Neural progenitor cell (in vitro differentiated cells): Measurements from ENCODE around the gene KRT5. TPM values are rescaled to one million over a fixed set of nuclear protein-coding genes. Genes with fewer than 3 reads are reported as not detected.
"Not testable (repeated sequence)": the region's sequence is repeated elsewhere in the genome, so short reads cannot be mapped to it uniquely, and the experiment has no call there.

ENCODE experiments used
- DNase-seq: peaks from one replicate; pipeline ENCODE4 v3.0.0-alpha.2; 2016; ENCODE audit warnings: low spot score
- H2AFZ ChIP-seq: fragments of 200-600 bp; sonication (generic); replicated peaks from 2 replicates; pipeline ENCODE4 v1.6.1; 2016; ENCODE audit warnings: antibody characterized with exemption
- H3F3A ChIP-seq: fragments of 200-600 bp; sonication (generic); 2 replicates; pipeline ENCODE4 v1.6.1; 2016; ENCODE audit warnings: antibody characterized with exemption, low read depth
- H3K27ac ChIP-seq: fragments of 200-600 bp; sonication (generic); 2 replicates; pipeline ENCODE4 v1.5.1; 2016; ENCODE audit warnings: mild to moderate bottlenecking
- H3K27me3 ChIP-seq: fragments of 200-600 bp; sonication (generic); 2 replicates; pipeline ENCODE4 v1.6.1; 2016; ENCODE audit warnings: mild to moderate bottlenecking, moderate library complexity
- H3K36me3 ChIP-seq: fragments of 200-600 bp; sonication (generic); 2 replicates; pipeline ENCODE4 v1.5.1; 2016
- H3K4me1 ChIP-seq: fragments of 200-600 bp; sonication (generic); 2 replicates; pipeline ENCODE4 v1.6.1; 2016; ENCODE audit warnings: mixed run types
- H3K4me2 ChIP-seq: fragments of 200-600 bp; sonication (generic); 2 replicates; pipeline ENCODE4 v1.6.1; 2016
- H3K4me3 ChIP-seq: fragments of 200-600 bp; sonication (generic); 2 replicates; pipeline ENCODE4 v1.5.1; 2016
- H3K79me2 ChIP-seq: fragments of 200-600 bp; sonication (generic); 2 replicates; pipeline ENCODE4 v1.6.1; 2016; ENCODE audit warnings: low read depth
- H3K9ac ChIP-seq: fragments of 200-600 bp; sonication (generic); 2 replicates; pipeline ENCODE4 v1.6.1; 2016
- H3K9me3 ChIP-seq: fragments of 200-600 bp; sonication (generic); 2 replicates; pipeline ENCODE4 v1.5.1; 2016; ENCODE audit warnings: low read depth
- H4K20me1 ChIP-seq: fragments of 200-600 bp; sonication (generic); 2 replicates; pipeline ENCODE4 v1.6.1; 2016; ENCODE audit warnings: low read depth
- H3K27ac Mint-ChIP-seq: 3 replicates; pipeline ENCODE4 v1.8.0; 2021; ENCODE audit warnings: mixed read lengths
- H3K27me3 Mint-ChIP-seq: 2 replicates; pipeline ENCODE4 v1.8.0; 2022; ENCODE audit warnings: low read depth, mild to moderate bottlenecking, inconsistent platforms, moderate library complexity, mixed read lengths; ENCODE audit not compliant: insufficient read depth
- H3K36me3 Mint-ChIP-seq: 3 replicates; pipeline ENCODE4 v1.8.0; 2021; ENCODE audit warnings: mixed read lengths
- H3K4me1 Mint-ChIP-seq: 3 replicates; pipeline ENCODE4 v1.8.0; 2021; ENCODE audit warnings: mixed read lengths
- H3K4me3 Mint-ChIP-seq: 3 replicates; pipeline ENCODE4 v1.8.0; 2021; ENCODE audit warnings: mild to moderate bottlenecking, moderate library complexity, mixed read lengths
- H3K9me3 Mint-ChIP-seq: 3 replicates; pipeline ENCODE4 v1.8.0; 2020; ENCODE audit warnings: mixed read lengths
- EZH2 ChIP-seq: fragments of 200-600 bp; sonication (generic); IDR thresholded peaks from 2 replicates; pipeline ENCODE4 v1.6.1; 2017; ENCODE audit warnings: antibody characterized with exemption, mild to moderate bottlenecking, moderate library complexity
- EZH2phosphoT487 ChIP-seq: fragments of 200-600 bp; sonication (generic); IDR thresholded peaks from 2 replicates; pipeline ENCODE4 v1.6.1; 2017; ENCODE audit warnings: antibody characterized with exemption
- total RNA-seq: library from RNA; depleted of rRNA; stranded (reverse); fragments of >200 nt; gene quantifications from 2 replicates; pipeline ENCODE4 v1.2.3, GENCODE V29; 2015; ENCODE audit warnings: low replicate concordance
- TF ChIP-seq, protein P1 (sequence below): fragments of 200-600 bp; sonication (generic); IDR thresholded peaks from 2 replicates; pipeline ENCODE4 v1.5.1; 2017; ENCODE audit warnings: antibody characterized with exemption, mild to moderate bottlenecking

Gene KRT5
- total RNA-seq, 1 donor from 2014 or later, result not detected

- Mint-ChIP-seq H3K9me3 (peaks cover 3% of the 10 kb centered on the region), H3K4me1 (no peaks in the 10 kb centered on the region), H3K4me3 (no peak overlapping the region), H3K36me3 (no peaks in the 10 kb centered on the region), H3K27ac (no peak overlapping the region), H3K27me3 (no peaks in the 10 kb centered on the region)
- Histone ChIP-seq H2AFZ (no peak overlapping the region), H3K36me3 (peaks cover 4% of the 10 kb centered on the region), H3K27me3 (peaks cover 4% of the 10 kb centered on the region), H3K79me2 (no peaks in the 10 kb centered on the region), H4K20me1 (no peaks in the 10 kb centered on the region), H3K4me1 (no peaks in the 10 kb centered on the region), H3K9ac (no peak overlapping the region), H3F3A (no peaks in the 10 kb centered on the region), H3K9me3 (no peaks in the 10 kb centered on the region), H3K4me2 (no peak overlapping the region), H3K4me3 (no peak overlapping the region), H3K27ac (no peak overlapping the region)
- no peak for DNase-seq
- TF ChIP-seq EZH2phosphoT487, result no peak
- TF ChIP-seq, protein P1, sequence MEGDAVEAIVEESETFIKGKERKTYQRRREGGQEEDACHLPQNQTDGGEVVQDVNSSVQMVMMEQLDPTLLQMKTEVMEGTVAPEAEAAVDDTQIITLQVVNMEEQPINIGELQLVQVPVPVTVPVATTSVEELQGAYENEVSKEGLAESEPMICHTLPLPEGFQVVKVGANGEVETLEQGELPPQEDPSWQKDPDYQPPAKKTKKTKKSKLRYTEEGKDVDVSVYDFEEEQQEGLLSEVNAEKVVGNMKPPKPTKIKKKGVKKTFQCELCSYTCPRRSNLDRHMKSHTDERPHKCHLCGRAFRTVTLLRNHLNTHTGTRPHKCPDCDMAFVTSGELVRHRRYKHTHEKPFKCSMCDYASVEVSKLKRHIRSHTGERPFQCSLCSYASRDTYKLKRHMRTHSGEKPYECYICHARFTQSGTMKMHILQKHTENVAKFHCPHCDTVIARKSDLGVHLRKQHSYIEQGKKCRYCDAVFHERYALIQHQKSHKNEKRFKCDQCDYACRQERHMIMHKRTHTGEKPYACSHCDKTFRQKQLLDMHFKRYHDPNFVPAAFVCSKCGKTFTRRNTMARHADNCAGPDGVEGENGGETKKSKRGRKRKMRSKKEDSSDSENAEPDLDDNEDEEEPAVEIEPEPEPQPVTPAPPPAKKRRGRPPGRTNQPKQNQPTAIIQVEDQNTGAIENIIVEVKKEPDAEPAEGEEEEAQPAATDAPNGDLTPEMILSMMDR, result no peak
- no peak for TF ChIP-seq EZH2
Observed at GRCh38 chr12:52488736-52489135, 31.5 kb downstream of the KRT5 start.

DNA sequence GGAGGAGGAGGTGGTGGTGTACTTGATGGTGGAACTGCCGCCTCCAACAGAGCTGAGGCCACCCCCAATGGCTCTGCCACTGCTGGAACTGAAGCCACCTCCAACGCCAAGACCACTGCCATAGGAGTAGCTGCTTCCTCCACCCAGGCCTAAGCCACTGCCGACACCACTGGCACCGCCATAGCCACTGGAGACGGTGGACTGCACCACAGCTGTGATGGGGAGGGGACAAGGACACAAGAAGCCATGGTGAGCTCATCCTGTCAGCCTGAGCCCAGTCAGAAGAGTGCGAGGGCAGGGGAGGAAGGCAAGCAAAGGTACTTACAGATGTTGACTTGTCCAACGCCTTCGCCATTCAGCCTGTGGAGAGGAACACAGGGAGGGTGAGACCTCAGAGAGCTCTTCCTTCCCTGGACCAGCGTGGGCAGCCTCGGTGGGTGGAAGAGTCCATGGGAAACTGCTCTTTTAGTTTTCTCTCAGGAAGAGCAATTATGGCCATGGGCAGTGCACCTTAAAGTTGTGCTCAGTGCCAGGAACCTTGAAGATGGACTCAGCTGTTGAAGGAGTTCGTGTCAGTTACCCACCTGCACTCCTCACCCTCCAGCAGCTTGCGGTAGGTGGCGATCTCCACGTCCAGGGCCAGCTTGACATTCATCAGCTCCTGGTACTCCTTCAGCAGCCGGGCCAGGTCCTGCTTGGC lies 32.3 kb downstream of the KRT5 start:
- H3K27ac ChIP-seq, H2AFZ ChIP-seq: not testable (repeated sequence)

DNA sequence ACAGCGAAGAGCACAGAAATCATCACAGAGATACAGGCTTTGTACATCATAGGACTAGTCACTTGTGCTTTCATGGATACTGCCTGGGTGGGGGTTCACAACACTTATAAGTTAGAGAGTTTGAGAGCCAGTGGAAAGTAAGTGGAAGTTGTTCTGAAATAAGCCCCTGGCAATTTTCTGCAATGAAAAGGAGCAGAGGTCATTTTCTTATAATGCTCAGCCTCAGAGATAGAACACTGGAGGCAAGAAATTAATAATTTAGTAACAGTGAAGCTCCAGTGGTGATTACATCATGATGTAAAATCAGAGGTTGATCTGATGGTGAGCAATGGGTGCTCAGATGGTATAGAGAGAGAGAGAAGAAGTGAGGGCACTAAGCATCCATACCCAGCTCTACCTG lies 33.0 kb downstream of the KRT5 start:
- Mint-ChIP-seq H3K4me3 (no peak overlapping the region), H3K27ac (no peak overlapping the region), H3K36me3 (no peaks in the 10 kb centered on the region), H3K9me3 (peaks cover 3% of the 10 kb centered on the region), H3K27me3 (no peaks in the 10 kb centered on the region), H3K4me1 (no peaks in the 10 kb centered on the region)
- Histone ChIP-seq H2AFZ (no peak overlapping the region), H3K9ac (no peak overlapping the region), H3K36me3 (peaks cover 4% of the 10 kb centered on the region), H3K9me3 (no peaks in the 10 kb centered on the region), H3K4me3 (no peak overlapping the region), H3K79me2 (no peaks in the 10 kb centered on the region), H3K4me2 (no peak overlapping the region), H3K27me3 (peaks cover 4% of the 10 kb centered on the region), H3K27ac (no peak overlapping the region), H3F3A (no peaks in the 10 kb centered on the region), H3K4me1 (no peaks in the 10 kb centered on the region), H4K20me1 (no peaks in the 10 kb centered on the region)
- DNase-seq, result no peak
- TF ChIP-seq, protein P1, result no peak
- TF ChIP-seq EZH2phosphoT487, result no peak
- TF ChIP-seq EZH2, result no peak

More for the DNA sequence above, 32.3 kb downstream of the KRT5 start:
- not testable (repeated sequence) for H3K27me3 ChIP-seq, H3K9me3 Mint-ChIP-seq, H4K20me1 ChIP-seq, H3K4me2 ChIP-seq, H3K36me3 Mint-ChIP-seq, H3F3A ChIP-seq, H3K27me3 Mint-ChIP-seq, H3K4me1 Mint-ChIP-seq, H3K79me2 ChIP-seq, H3K4me1 ChIP-seq, H3K9ac ChIP-seq, H3K9me3 ChIP-seq, H3K4me3 ChIP-seq, DNase-seq, H3K4me3 Mint-ChIP-seq, H3K27ac Mint-ChIP-seq, H3K36me3 ChIP-seq

DNA sequence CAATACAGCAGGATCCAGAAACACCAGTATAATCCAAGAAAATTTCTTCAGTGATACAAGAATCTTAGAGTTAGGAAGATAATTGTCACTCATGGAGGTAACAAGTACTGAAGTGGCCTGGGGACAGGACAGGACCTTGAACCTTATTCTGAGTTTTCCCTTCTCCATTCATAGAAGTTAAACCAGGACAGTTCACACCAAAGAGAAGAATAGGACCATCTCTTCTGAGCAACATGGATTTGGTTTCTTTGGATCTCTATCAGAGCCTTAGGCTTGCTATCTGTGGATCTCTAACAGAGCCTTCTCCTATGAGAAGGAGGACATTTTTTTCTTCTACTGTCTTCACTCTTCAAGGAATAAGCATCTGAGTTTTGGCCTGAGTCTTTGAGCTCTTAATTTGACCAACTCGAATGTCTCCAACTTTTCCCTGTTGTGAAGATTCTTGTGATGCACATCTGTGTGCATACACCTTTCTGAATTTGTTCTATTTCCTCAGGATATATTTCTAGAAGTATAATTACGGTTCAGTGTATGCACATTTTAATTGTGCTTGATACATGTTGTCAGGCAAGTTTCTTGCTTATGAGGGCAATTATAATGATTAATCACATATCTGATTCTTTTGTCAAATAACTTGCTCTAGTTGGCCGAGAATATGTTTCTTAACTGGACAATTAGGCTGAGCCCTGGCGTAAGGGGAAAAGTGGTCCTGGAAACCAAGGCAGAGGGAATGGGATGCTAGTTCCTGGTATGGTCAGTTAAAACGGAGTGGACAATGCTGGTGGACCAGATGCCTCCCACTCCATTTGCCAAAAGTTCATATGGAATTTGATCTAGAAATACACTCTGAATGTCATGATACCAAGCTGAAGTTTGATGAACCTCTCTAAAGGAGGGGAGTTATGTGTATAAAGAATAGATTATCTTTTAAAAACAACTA lies 33.8 kb downstream of the KRT5 start:
- Mint-ChIP-seq H3K36me3 (no peaks in the 10 kb centered on the region), H3K4me3 (no peak overlapping the region), H3K27ac (no peak overlapping the region), H3K27me3 (no peaks in the 10 kb centered on the region), H3K4me1 (no peaks in the 10 kb centered on the region), H3K9me3 (peaks cover 3% of the 10 kb centered on the region)
- Histone ChIP-seq H3K4me2 (no peak overlapping the region), H3K4me1 (no peaks in the 10 kb centered on the region), H3K36me3 (peaks cover 4% of the 10 kb centered on the region), H2AFZ (no peak overlapping the region), H3F3A (no peaks in the 10 kb centered on the region), H3K9me3 (no peaks in the 10 kb centered on the region), H3K27me3 (peaks cover 4% of the 10 kb centered on the region), H3K27ac (no peak overlapping the region), H3K79me2 (no peaks in the 10 kb centered on the region), H3K4me3 (no peak overlapping the region), H4K20me1 (no peaks in the 10 kb centered on the region), H3K9ac (no peak overlapping the region)
- TF ChIP-seq EZH2phosphoT487, result no peak
- TF ChIP-seq, protein P1, result no peak
- no peak for TF ChIP-seq EZH2
- DNase-seq, result no peak
